K562 (cell line): ENCODE measurements around the gene CRABP1. TPM values are rescaled to one million over a fixed set of nuclear protein-coding genes. Genes with fewer than 3 reads are reported as not detected.

Experiments used
- ATAC-seq: fragments of 200-7000 bp; cut with Tn5 transposase; 3 replicates; pipeline ENCODE4 v1.9.1; 2020; ENCODE audit warnings: moderate library complexity
- BruUV-seq: library from RNA; stranded (reverse); fragments of 400-500 nt; replicated peaks from 2 replicates; lab custom pipeline; 2021; lab: Mats Ljungman, UMichigan
- CTCF ChIA-PET: fragments of 300-600 bp; formaldehyde crosslinking; extraction: SDS; loops from one replicate; lab custom pipeline; 2021; ENCODE audit warnings: low intra/inter-chr PET ratio; lab: Yijun Ruan, JAX
- POLR2A ChIA-PET: fragments of 300-600, 350-650 bp; sonication (Branson Sonifier 250); formaldehyde crosslinking; extraction: SDS; loops from one replicate; lab custom pipeline; 2021; ENCODE audit warnings: antibody characterized with exemption, inconsistent platforms; lab: Yijun Ruan, JAX
- DNase-seq, 4 experiments: peaks; one replicate each; pipeline versions ENCODE4 v3.0.0 to v3.0.0-alpha.2; 2011 to 2018; ENCODE audit warnings: low spot score in 3 of 4, mixed read lengths in 3 of 4; ENCODE audit errors: extremely low read depth in 1 of 4
- FAIRE-seq: peaks from 2 replicates; lab custom pipeline; 2011; peaks lifted over from hg19 to GRCh38; lab: Jason Lieb, UNC
- H2AFZ ChIP-seq: 2 replicates; pipeline ENCODE4 v1.6.0; 2011; ENCODE audit warnings: low read depth, low read length, control low read depth, inconsistent platforms
- H3K27ac ChIP-seq: fragments of 200-600 bp; 3 replicates; pipeline ENCODE4 v1.8.0; 2011; ENCODE audit warnings: low read depth, mild to moderate bottlenecking, control low read depth, inconsistent platforms, low read length, moderate library complexity, mixed read lengths; ENCODE audit errors: extremely low read depth
- H3K27me3 ChIP-seq, 2 experiments: fragments of 300-600 bp in 1 of 2; 2 replicates in 1 of 2; 3 replicates in 1 of 2; pipeline versions ENCODE4 v1.6.0 to v1.8.0; 2011; ENCODE audit warnings: inconsistent platforms in 2 of 2, low read length in 2 of 2, mild to moderate bottlenecking in 1 of 2, mixed read lengths in 1 of 2, moderate library complexity in 1 of 2; ENCODE audit not compliant: control insufficient read depth in 2 of 2, insufficient read depth in 2 of 2
- H3K36me3 ChIP-seq: fragments of 300-600 bp; 3 replicates; pipeline ENCODE4 v1.8.0; 2011; ENCODE audit warnings: mild to moderate bottlenecking, low read length, inconsistent platforms; ENCODE audit not compliant: control insufficient read depth, insufficient read depth
- H3K4me1 ChIP-seq, 2 experiments: fragments of 200-600 bp in 1 of 2; replicated peaks in 1 of 2; 2 replicates in 1 of 2; 3 replicates in 1 of 2; pipeline versions ENCODE4 v1.5.1 to v1.8.0; 2011; ENCODE audit warnings: inconsistent platforms in 2 of 2, low read length in 2 of 2, mild to moderate bottlenecking in 1 of 2, mixed read lengths in 1 of 2, moderate library complexity in 1 of 2; ENCODE audit not compliant: control insufficient read depth in 2 of 2, insufficient read depth in 2 of 2
- H3K4me2 ChIP-seq: 2 replicates; pipeline ENCODE4 v1.6.1; 2011; ENCODE audit warnings: low read length, control low read depth, inconsistent platforms, mixed read lengths; ENCODE audit not compliant: insufficient read depth
- H3K4me3 ChIP-seq: fragments of 200-600 bp; sonication (generic), shearing (Covaris generic); 2 replicates; pipeline ENCODE4 v1.5.1; 2016; ENCODE audit warnings: control low read depth, inconsistent platforms
- H3K79me2 ChIP-seq: fragments of 200-600 bp; 3 replicates; pipeline ENCODE4 v1.8.0; 2011; ENCODE audit warnings: low read length, inconsistent platforms; ENCODE audit not compliant: control insufficient read depth, insufficient read depth
- H3K9ac ChIP-seq, 2 experiments: 2 replicates each; pipeline versions ENCODE4 v1.6.0 to v1.6.1; 2011; ENCODE audit warnings: low read depth in 2 of 2, low read length in 2 of 2, control low read depth in 1 of 2, inconsistent platforms in 1 of 2, mild to moderate bottlenecking in 1 of 2, mixed read lengths in 1 of 2; ENCODE audit not compliant: insufficient read depth in 1 of 2
- H3K9me1 ChIP-seq: one replicate; pipeline ENCODE4 v1.6.0; 2011; ENCODE audit warnings: inconsistent platforms, mild to moderate bottlenecking, low read length, moderate library complexity; ENCODE audit not compliant: control insufficient read depth, insufficient read depth
- H3K9me3 ChIP-seq: replicated peaks from 2 replicates; pipeline ENCODE4 v1.5.1; 2011; ENCODE audit warnings: low read depth, low read length, inconsistent platforms; ENCODE audit not compliant: control insufficient read depth, insufficient read depth
- H4K20me1 ChIP-seq: replicated peaks from 2 replicates; pipeline ENCODE4 v1.6.1; 2011; ENCODE audit warnings: low read length, inconsistent platforms, mixed read lengths; ENCODE audit not compliant: control insufficient read depth, insufficient read depth
- CHD7 ChIP-seq: fragments of 200-600 bp; sonication (generic); IDR thresholded peaks from one replicate; pipeline ENCODE4 v1.6.1; 2012; ENCODE audit warnings: mild to moderate bottlenecking, low read depth, low read length, inconsistent platforms
- EWSR1 ChIP-seq: fragments of 450-650 bp; IDR thresholded peaks from 2 replicates; pipeline ENCODE4 v1.6.1; 2018; ENCODE audit warnings: borderline replicate concordance, mild to moderate bottlenecking, low read depth, moderate library complexity; ENCODE audit not compliant: partially characterized antibody
- FOXJ2 ChIP-seq: fragments of 200-800 bp; sonication (Bioruptor generic); IDR thresholded peaks from 2 replicates; pipeline ENCODE4 v1.6.1; 2016; ENCODE audit warnings: missing genetic modification characterization, missing compliant biosample characterization
- KDM1A ChIP-seq, 2 experiments: fragments of 450-650 bp; IDR thresholded peaks; 2 replicates each; pipeline ENCODE4 v1.6.1; 2016; ENCODE audit warnings: mild to moderate bottlenecking in 2 of 2
- RBM25 ChIP-seq: fragments of 200-400 bp; formaldehyde crosslinking; IDR thresholded peaks from 2 replicates; pipeline ENCODE4 v1.6.1; 2018; ENCODE audit warnings: low read length, low read depth, moderate library complexity; ENCODE audit not compliant: severe bottlenecking
- TRIM24 ChIP-seq, 2 experiments: fragments of 450-650 bp; IDR thresholded peaks; 2 replicates each; pipeline ENCODE4 v1.6.1; 2016
- ZFP36 ChIP-seq: fragments of 150-350 bp; IDR thresholded peaks from 2 replicates; pipeline ENCODE4 v1.6.1; 2018; ENCODE audit warnings: low read length, low read depth; ENCODE audit not compliant: partially characterized antibody
- ZNF79 ChIP-seq: fragments of 250-450 bp; sonication (Bioruptor Pico); IDR thresholded peaks from 2 replicates; pipeline ENCODE4 v1.4.0; 2020; ENCODE audit warnings: low read depth, mild to moderate bottlenecking, moderate library complexity
- WGBS: fragments of 100-300 bp; shearing (Covaris generic); methylation state at CpG from one replicate; pipeline ENCODE4 v1.1.6; 2016; ENCODE audit warnings: low coverage, mixed read lengths; ENCODE audit not compliant: insufficient coverage; ENCODE audit errors: missing lambda C conversion rate; 5-methylcytosine and 5-hydroxymethylcytosine counted together
- in situ Hi-C: fragments of 300-500 bp; cut with MboI; formaldehyde crosslinking; loops from 4 replicates; pipeline ENCODE4 v1.15.0; 2018; ENCODE audit warnings: inconsistent platforms, mixed read lengths
- intact Hi-C: fragments of 100-400 bp; cut with micrococcal nuclease; formaldehyde crosslinking; loops from 2 replicates; pipeline ENCODE4 v1.14.2; 2022
- polyA plus RNA-seq, 8 experiments: library from polyadenylated mRNA; depleted of rRNA in 4 of 8; stranded (reverse) in 5 of 8; unstranded in 3 of 8; fragments of >200 nt; fragmentation: Nextera tagmentation in 2 of 8; fragmentation: Illumina TruSeq in 1 of 8; extraction: Ambion mirVana in 2 of 8; extraction: Trizol in 1 of 8; gene quantifications; 2 replicates each; pipeline versions ENCODE4 v1.2.1 to v1.2.3, GENCODE V29; 2011 to 2014; ENCODE audit warnings: inconsistent platforms in 1 of 8, missing spikeins in 1 of 8
- total RNA-seq, 7 experiments: library from RNA; depleted of rRNA in 6 of 7; stranded (reverse); fragments of >200 nt in 6 of 7; fragmentation: Illumina TruSeq in 2 of 7; extraction: Trizol in 2 of 7; gene quantifications; 2 replicates each; pipeline versions ENCODE4 v1.2.1 to v1.2.3, GENCODE V29; 2011 to 2021; ENCODE audit warnings: low replicate concordance in 1 of 7

Gene CRABP1
- total and polyA plus RNA-seq, 9 of the 15 experiments (the other 6 are each of a cell fraction or from before 2014, with no cell fraction given): 0.60 TPM; not detected in 8

GRCh38 chr15:78396186-78396814, 56.1 kb downstream of the CRABP1 start:
- no TSS peak for BruUV-seq
- POLR2A ChIA-PET: interaction anchor here (0.5 kb wide), 1 partner anchor 741 kb away, joined by 4 read pairs; no protein-coding TSS in a partner anchor
- ATAC-seq (no peak), FAIRE-seq (no peak)
- no peak overlapping the region for H3K4me3 ChIP-seq
- intact Hi-C loops: no loop called here
- CTCF ChIA-PET: no interaction called here
- H3K79me2 ChIP-seq: no peaks in the 10 kb centered on the region
- H3K27me3 ChIP-seq: peaks cover 24 to 58% of the 10 kb centered on the region in 2 experiments
- no peaks in the 10 kb centered on the region for H3K9me3 ChIP-seq
- H2AFZ ChIP-seq: no peak overlapping the region
- no peaks in the 10 kb centered on the region; the same call in 1 of the 2 replicates for H4K20me1 ChIP-seq
- TF ChIP-seq KDM1A (IDR thresholded peaks at IDR 0.05) (0 out of 4 replicates have a peak, but pooled peaks of 1 of the 2 experiments have one; percentile 29), TRIM24 (IDR thresholded peaks at IDR 0.05) (no peak), ZFP36 (peak; percentile 46), CHD7 (no peak), RBM25 (peak; percentile 54), ZNF79 (CRISPR knock-in tag) (no peak), FOXJ2 (no peak), EWSR1 (no peak)
- TF ChIP-seq, all 486 proteins: peak for 3
- 16% methylated on average over 9 of the region's 9 CpGs for WGBS
- DNase-seq: no peak
- no peak overlapping the region for H3K9ac ChIP-seq
- H3K4me1 ChIP-seq: no peaks in the 10 kb centered on the region; a peak in 1 of 5 replicates
- H3K9me1 ChIP-seq: no peaks in the 10 kb centered on the region
- in situ Hi-C loops: no loop called here
- no peaks in the 10 kb centered on the region for H3K36me3 ChIP-seq
- no peak overlapping the region for H3K27ac ChIP-seq
- H3K4me2 ChIP-seq: no peak overlapping the region
